Measurements from ENCODE around the gene ARHGAP26. TPM values are rescaled to one million over a fixed set of nuclear protein-coding genes. Genes with fewer than 3 reads are reported as not detected.

ARHGAP26 gene
- total RNA-seq, 1 donor: 7.6 TPM

DNA sequence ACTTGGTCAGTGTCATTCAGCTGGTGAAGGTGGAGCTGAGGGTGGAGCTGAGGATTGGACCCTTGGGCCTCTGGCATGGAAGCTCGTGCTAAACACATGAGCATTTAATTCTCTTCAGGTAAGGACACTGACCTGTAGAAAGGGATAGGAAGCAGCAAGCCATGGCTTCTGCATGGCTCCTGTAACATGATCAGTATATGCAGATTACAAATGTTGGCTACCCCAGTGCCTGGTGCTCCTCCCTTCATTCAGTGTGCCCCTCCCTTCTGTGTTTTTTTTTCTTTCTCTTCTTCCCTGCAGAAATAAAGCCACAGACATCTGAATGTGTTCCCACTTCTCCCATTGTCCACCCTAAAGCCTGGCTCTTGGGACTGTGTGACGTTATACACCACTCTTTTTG is 52.9 kb downstream of the ARHGAP26 start:
- H3K4me1 ChIP-seq (ENCODE audit: insufficient read depth, low read length): peaks cover 57% of the 10 kb centered on the region
- DNase-seq (ENCODE audit: insufficient read length, low spot score, missing footprints): no peak
- no peak overlapping the region for H2AFZ ChIP-seq (ENCODE audit: low read length)
- no peaks in the 10 kb centered on the region for H3K27me3 ChIP-seq (ENCODE audit: insufficient read depth, low read length)
- TF ChIP-seq, protein P1, sequence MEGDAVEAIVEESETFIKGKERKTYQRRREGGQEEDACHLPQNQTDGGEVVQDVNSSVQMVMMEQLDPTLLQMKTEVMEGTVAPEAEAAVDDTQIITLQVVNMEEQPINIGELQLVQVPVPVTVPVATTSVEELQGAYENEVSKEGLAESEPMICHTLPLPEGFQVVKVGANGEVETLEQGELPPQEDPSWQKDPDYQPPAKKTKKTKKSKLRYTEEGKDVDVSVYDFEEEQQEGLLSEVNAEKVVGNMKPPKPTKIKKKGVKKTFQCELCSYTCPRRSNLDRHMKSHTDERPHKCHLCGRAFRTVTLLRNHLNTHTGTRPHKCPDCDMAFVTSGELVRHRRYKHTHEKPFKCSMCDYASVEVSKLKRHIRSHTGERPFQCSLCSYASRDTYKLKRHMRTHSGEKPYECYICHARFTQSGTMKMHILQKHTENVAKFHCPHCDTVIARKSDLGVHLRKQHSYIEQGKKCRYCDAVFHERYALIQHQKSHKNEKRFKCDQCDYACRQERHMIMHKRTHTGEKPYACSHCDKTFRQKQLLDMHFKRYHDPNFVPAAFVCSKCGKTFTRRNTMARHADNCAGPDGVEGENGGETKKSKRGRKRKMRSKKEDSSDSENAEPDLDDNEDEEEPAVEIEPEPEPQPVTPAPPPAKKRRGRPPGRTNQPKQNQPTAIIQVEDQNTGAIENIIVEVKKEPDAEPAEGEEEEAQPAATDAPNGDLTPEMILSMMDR (IDR thresholded peaks at IDR 0.05; ENCODE audit: extremely low read depth, low read depth, low read length): no peak
- H3K79me2 ChIP-seq (ENCODE audit: insufficient read depth, low read length): no peaks in the 10 kb centered on the region
- H3K36me3 ChIP-seq (ENCODE audit: insufficient read depth, low read length): no peaks in the 10 kb centered on the region
- H3K9me3 ChIP-seq (ENCODE audit: low read depth, low read length): no peaks in the 10 kb centered on the region
- H3K4me3 ChIP-seq (ENCODE audit: insufficient read depth, low read length): no peak overlapping the region
- no peaks in the 10 kb centered on the region for H4K20me1 ChIP-seq (ENCODE audit: insufficient read depth, low read length)
- no peak overlapping the region for H3K27ac ChIP-seq (ENCODE audit: low read depth, low read length)
- no peak overlapping the region for H3K4me2 ChIP-seq (ENCODE audit: insufficient read depth, low read length)

DNA sequence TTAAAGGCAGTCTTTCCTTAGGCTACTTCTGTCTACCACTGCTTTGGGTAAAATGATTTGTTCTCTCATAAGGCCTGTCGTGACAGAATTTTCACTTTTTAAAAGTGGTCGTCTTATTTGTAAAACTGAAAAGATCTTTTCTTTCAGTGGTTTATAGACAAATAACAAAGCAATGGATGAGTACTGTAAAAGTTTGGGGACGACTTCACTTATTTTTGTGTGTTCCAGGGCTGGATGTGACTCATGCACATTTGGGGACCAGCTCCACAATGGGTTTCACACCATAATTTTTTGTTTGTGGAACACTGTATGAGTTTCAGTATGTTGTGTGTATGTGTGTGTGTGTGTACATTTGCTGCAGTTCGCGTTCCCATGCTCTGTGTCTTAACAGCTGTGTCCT is 53.6 kb downstream of the ARHGAP26 start:
- no peaks in the 10 kb centered on the region for H3K79me2 ChIP-seq (ENCODE audit: insufficient read depth, low read length)
- TF ChIP-seq, protein P1 (IDR thresholded peaks at IDR 0.05; ENCODE audit: extremely low read depth, low read depth, low read length): no peak
- no peaks in the 10 kb centered on the region for H3K36me3 ChIP-seq (ENCODE audit: insufficient read depth, low read length)
- H3K4me1 ChIP-seq (ENCODE audit: insufficient read depth, low read length): peaks cover 62% of the 10 kb centered on the region
- H4K20me1 ChIP-seq (ENCODE audit: insufficient read depth, low read length): no peaks in the 10 kb centered on the region
- H3K4me2 ChIP-seq (ENCODE audit: insufficient read depth, low read length): no peak overlapping the region
- DNase-seq (ENCODE audit: insufficient read length, low spot score, missing footprints): no peak
- H3K27me3 ChIP-seq (ENCODE audit: insufficient read depth, low read length): no peaks in the 10 kb centered on the region
- no peak overlapping the region for H3K27ac ChIP-seq (ENCODE audit: low read depth, low read length)
- H3K4me3 ChIP-seq (ENCODE audit: insufficient read depth, low read length): no peak overlapping the region
- no peaks in the 10 kb centered on the region for H3K9me3 ChIP-seq (ENCODE audit: low read depth, low read length)
- no peak overlapping the region for H2AFZ ChIP-seq (ENCODE audit: low read length)

DNA sequence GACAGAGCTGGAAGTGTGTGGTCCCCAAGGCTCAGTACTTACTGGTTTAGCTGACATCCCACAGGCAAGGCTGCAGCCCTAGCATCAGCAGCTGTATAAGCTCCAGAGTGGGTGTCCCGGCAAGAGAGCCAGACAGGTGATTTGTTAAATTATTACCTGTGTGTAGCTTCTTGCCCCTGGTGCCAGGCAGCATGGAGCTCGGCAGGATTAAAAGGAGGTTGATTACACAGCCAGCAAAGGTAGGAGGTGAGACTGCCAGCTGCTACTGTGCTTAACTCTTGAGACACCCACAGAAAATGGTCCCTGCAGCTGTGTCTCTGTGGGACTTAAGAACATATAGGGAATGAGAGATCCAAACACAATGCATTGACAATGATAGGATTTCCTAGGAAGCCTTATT is 54.2 kb downstream of the ARHGAP26 start:
- no peak overlapping the region for H2AFZ ChIP-seq (ENCODE audit: low read length)
- no peak for DNase-seq (ENCODE audit: insufficient read length, low spot score, missing footprints)
- no peaks in the 10 kb centered on the region for H3K27me3 ChIP-seq (ENCODE audit: insufficient read depth, low read length)
- TF ChIP-seq, protein P1 (IDR thresholded peaks at IDR 0.05; ENCODE audit: extremely low read depth, low read depth, low read length): no peak
- no peaks in the 10 kb centered on the region for H4K20me1 ChIP-seq (ENCODE audit: insufficient read depth, low read length)
- no peak overlapping the region for H3K4me2 ChIP-seq (ENCODE audit: insufficient read depth, low read length)
- H3K9me3 ChIP-seq (ENCODE audit: low read depth, low read length): no peaks in the 10 kb centered on the region
- H3K4me1 ChIP-seq (ENCODE audit: insufficient read depth, low read length): peaks cover 68% of the 10 kb centered on the region
- H3K79me2 ChIP-seq (ENCODE audit: insufficient read depth, low read length): no peaks in the 10 kb centered on the region
- no peaks in the 10 kb centered on the region for H3K36me3 ChIP-seq (ENCODE audit: insufficient read depth, low read length)
- H3K4me3 ChIP-seq (ENCODE audit: insufficient read depth, low read length): no peak overlapping the region
- H3K27ac ChIP-seq (ENCODE audit: low read depth, low read length): no peak overlapping the region

DNA sequence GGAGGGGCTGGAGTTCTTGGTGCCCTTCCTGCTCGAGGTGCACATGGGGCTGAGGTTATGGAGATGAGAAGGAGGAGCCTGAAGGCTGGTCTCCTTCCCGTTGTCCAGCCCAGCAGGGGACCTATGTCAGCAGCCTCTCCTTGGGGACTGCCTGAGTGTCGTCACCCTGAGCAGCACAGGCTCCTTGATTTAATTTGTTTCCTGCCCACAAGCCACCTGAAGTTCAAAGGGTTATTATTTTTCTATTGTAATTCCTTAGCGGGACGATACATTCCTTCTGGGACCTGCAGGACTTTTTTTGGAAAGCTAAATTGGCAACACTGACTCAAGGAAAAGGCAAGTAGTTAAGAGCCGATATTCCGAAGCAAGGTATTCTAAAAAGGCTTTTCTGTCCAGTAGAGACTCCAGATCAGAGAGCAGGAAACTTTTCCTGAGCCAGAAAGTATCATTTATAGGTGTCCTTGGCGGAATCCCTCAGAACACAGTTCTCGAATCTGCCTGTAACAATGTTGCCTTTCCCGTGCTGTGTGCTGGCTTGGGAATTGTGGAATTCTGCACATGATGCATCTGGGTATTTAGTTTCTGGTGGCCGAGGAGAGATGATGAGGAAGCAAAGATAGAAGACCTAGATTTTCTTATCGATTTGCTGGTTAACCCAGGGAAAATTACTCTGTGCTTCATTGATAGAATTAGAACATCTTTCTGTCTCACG is 55.4 kb downstream of the ARHGAP26 start:
- Histone ChIP-seq H4K20me1 (ENCODE audit: insufficient read depth, low read length) (no peaks in the 10 kb centered on the region), H3K4me1 (ENCODE audit: insufficient read depth, low read length) (peaks cover 74% of the 10 kb centered on the region), H3K27me3 (ENCODE audit: insufficient read depth, low read length) (no peaks in the 10 kb centered on the region), H3K9me3 (ENCODE audit: low read depth, low read length) (no peaks in the 10 kb centered on the region), H3K4me3 (ENCODE audit: insufficient read depth, low read length) (no peak overlapping the region), H3K27ac (ENCODE audit: low read depth, low read length) (no peak overlapping the region), H3K79me2 (ENCODE audit: insufficient read depth, low read length) (no peaks in the 10 kb centered on the region), H3K4me2 (ENCODE audit: insufficient read depth, low read length) (peak overlapping the region; percentile 43), H3K36me3 (ENCODE audit: insufficient read depth, low read length) (no peaks in the 10 kb centered on the region), H2AFZ (ENCODE audit: low read length) (peak overlapping the region; percentile 51)
- no peak for DNase-seq (ENCODE audit: insufficient read length, low spot score, missing footprints)
- TF ChIP-seq, protein P1 (IDR thresholded peaks at IDR 0.05; ENCODE audit: extremely low read depth, low read depth, low read length): no peak
